Endodermal cell (in vitro differentiated cells): Measurements from ENCODE around the gene DENND1A. TPM values are rescaled to one million over a fixed set of nuclear protein-coding genes. Genes with fewer than 3 reads are reported as not detected.
A peak's percentile ranks its signal among the peaks of the same experiment; 100 is the strongest.

Experiments used
- DNase-seq: peaks from one replicate; pipeline ENCODE4 v3.0.0-alpha.2; 2017
- H3K27ac ChIP-seq: 2 replicates; pipeline ENCODE4 v1.5.1; 2013; ENCODE audit warnings: mild to moderate bottlenecking, low read depth, low read length, moderate library complexity
- H3K27me3 ChIP-seq: 2 replicates; pipeline ENCODE4 v1.6.1; 2013; ENCODE audit warnings: mild to moderate bottlenecking, low read length, moderate library complexity; ENCODE audit not compliant: insufficient read depth, control insufficient read depth, poor library complexity, severe bottlenecking
- H3K36me3 ChIP-seq: 2 replicates; pipeline ENCODE4 v1.7.0; 2013; ENCODE audit warnings: mild to moderate bottlenecking, low read length, moderate library complexity; ENCODE audit not compliant: control insufficient read depth, insufficient read depth
- H3K4me1 ChIP-seq: one replicate; pipeline ENCODE4 v1.7.0; 2013; ENCODE audit warnings: low read length; ENCODE audit not compliant: control insufficient read depth, insufficient read depth
- H3K4me3 ChIP-seq: 2 replicates; pipeline ENCODE4 v1.5.1; 2013; ENCODE audit warnings: mild to moderate bottlenecking, low read length, moderate library complexity
- H3K9ac ChIP-seq: 2 replicates; pipeline ENCODE4 v1.6.1; 2013; ENCODE audit warnings: mild to moderate bottlenecking, low read length, moderate library complexity; ENCODE audit not compliant: poor library complexity, severe bottlenecking; ENCODE audit errors: extremely low read depth
- H3K9me3 ChIP-seq: 2 replicates; pipeline ENCODE4 v1.6.1; 2013; ENCODE audit warnings: mild to moderate bottlenecking, low read length, moderate library complexity; ENCODE audit not compliant: control insufficient read depth
- H3K27ac Mint-ChIP-seq: 2 replicates; pipeline ENCODE4 v1.8.0; 2020; ENCODE audit warnings: mixed read lengths
- H3K27me3 Mint-ChIP-seq: 2 replicates; pipeline ENCODE4 v1.8.0; 2021; ENCODE audit warnings: mild to moderate bottlenecking, mixed read lengths; ENCODE audit not compliant: insufficient read depth
- H3K36me3 Mint-ChIP-seq: 2 replicates; pipeline ENCODE4 v1.8.0; 2020; ENCODE audit warnings: low read depth, mixed read lengths
- H3K4me1 Mint-ChIP-seq: 2 replicates; pipeline ENCODE4 v1.8.0; 2020; ENCODE audit warnings: mixed read lengths
- H3K4me3 Mint-ChIP-seq: 2 replicates; pipeline ENCODE4 v1.8.0; 2020; ENCODE audit warnings: mild to moderate bottlenecking, moderate library complexity, mixed read lengths
- H3K9me3 Mint-ChIP-seq: 2 replicates; pipeline ENCODE4 v1.8.0; 2020; ENCODE audit warnings: mild to moderate bottlenecking, mixed read lengths
- CTCF ChIP-seq: fragments of 200-600 bp; sonication (generic); conservative IDR thresholded peaks from 2 replicates; pipeline ENCODE4 v1.5.0; 2021; ENCODE audit warnings: antibody characterized with exemption, mild to moderate bottlenecking
- WGBS, 2 experiments: methylation state at CpG; one replicate each; pipeline versions ENCODE4 v1.1.5 to v1.1.7; 2013; ENCODE audit warnings: missing lambda C conversion rate in 2 of 2, mixed read lengths in 1 of 2; ENCODE audit not compliant: insufficient coverage in 1 of 2, insufficient read length in 1 of 2; 5-methylcytosine and 5-hydroxymethylcytosine counted together
- total RNA-seq, 2 donors: library from RNA; stranded (reverse); fragmentation: NEBNext Ultra II Directional in 1 of 2; extraction: Animal tissue kit (Norgen Biotek cat#: 25700) in 1 of 2; gene quantifications; 2 replicates in 1 of 2; 3 replicates in 1 of 2; pipeline ENCODE4 v1.2.1, GENCODE V29; 2021

Gene DENND1A
- total RNA-seq, 2 donors from 2014 or later: 29.5 to 38.4 TPM

- H3K9me3 ChIP-seq: no peaks in the 10 kb centered on the region
- H3K9ac ChIP-seq: no peak overlapping the region
- H3K4me3 ChIP-seq: no peak overlapping the region
- DNase-seq: no peak
- no peaks in the 10 kb centered on the region for H3K27me3 ChIP-seq
- Mint-ChIP-seq H3K4me1 (no peaks in the 10 kb centered on the region), H3K36me3 (no peaks in the 10 kb centered on the region), H3K27ac (no peak overlapping the region), H3K9me3 (no peaks in the 10 kb centered on the region), H3K27me3 (peaks cover 2% of the 10 kb centered on the region), H3K4me3 (no peak overlapping the region)
- WGBS, 2 experiments: 90 to 98% methylated on average over 11 to 28 of the region's 28 CpGs
- H3K36me3 ChIP-seq: no peaks in the 10 kb centered on the region
- H3K27ac ChIP-seq: no peak overlapping the region
- TF ChIP-seq CTCF: no peak
- H3K4me1 ChIP-seq: no peaks in the 10 kb centered on the region
Observed at GRCh38 chr9:123380852-123381705, 548.8 kb downstream of the DENND1A start.

DNA sequence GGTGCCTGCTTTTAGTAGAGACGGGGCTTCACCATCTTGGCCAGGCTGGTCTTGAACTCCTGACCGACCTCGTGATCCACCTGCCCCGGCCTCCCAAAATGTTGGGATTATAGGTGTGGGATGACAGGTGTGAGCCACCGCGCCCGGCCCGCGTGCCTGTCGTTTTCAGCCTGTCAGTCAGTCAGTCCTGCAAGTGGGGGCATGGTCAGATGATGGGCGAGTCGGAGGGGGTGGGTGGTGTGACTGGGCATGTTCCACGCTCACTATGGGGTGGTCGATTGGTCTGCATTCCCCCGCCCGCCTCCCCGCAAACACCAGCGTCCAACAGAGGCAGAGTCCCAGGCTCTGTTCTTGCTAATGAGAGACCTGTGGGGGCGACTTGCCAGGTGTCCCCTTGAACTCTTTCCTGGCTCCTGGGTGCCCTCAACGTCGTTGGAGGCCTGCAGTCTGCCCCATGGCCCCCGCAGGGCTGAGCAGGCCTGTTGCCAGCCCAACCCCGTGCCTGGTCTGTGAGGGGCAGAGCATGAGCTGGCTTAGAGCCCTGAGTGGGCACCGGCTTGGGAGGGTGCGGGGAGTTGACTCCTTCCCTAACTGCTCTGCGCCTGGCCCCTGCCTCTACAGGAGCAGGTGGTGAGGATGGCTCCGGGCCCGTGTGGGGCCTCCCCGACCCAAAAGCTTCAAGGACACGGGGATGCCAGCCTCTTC, 550.8 kb downstream of the DENND1A start:
- Mint-ChIP-seq H3K4me3 (no peak overlapping the region), H3K9me3 (no peaks in the 10 kb centered on the region), H3K27ac (no peak overlapping the region), H3K4me1 (peaks cover 2% of the 10 kb centered on the region), H3K27me3 (peaks cover 13% of the 10 kb centered on the region), H3K36me3 (no peaks in the 10 kb centered on the region)
- TF ChIP-seq CTCF: no peak
- H3K36me3 ChIP-seq: no peaks in the 10 kb centered on the region
- H3K27me3 ChIP-seq: peaks cover 8% of the 10 kb centered on the region
- no peaks in the 10 kb centered on the region for H3K9me3 ChIP-seq
- DNase-seq: no peak
- no peak overlapping the region for H3K9ac ChIP-seq
- 94% methylated on average over 13 to 30 of the region's 30 CpGs for WGBS, 2 experiments
- H3K27ac ChIP-seq: peak overlapping the region; percentile 21
- peaks cover 4% of the 10 kb centered on the region for H3K4me1 ChIP-seq
- H3K4me3 ChIP-seq: no peak overlapping the region

- Histone ChIP-seq H3K4me1 (peaks cover 7% of the 10 kb centered on the region), H3K9ac (no peak overlapping the region), H3K4me3 (no peak overlapping the region), H3K9me3 (no peaks in the 10 kb centered on the region), H3K36me3 (no peaks in the 10 kb centered on the region), H3K27ac (peak overlapping the region; percentile 54), H3K27me3 (peaks cover 19% of the 10 kb centered on the region)
- no peaks in the 10 kb centered on the region for H3K36me3 Mint-ChIP-seq
- no peak for TF ChIP-seq CTCF
- peaks cover 18% of the 10 kb centered on the region for H3K27me3 Mint-ChIP-seq
- no peak for DNase-seq
- peaks cover 4% of the 10 kb centered on the region for H3K4me1 Mint-ChIP-seq
- no peak overlapping the region for H3K27ac Mint-ChIP-seq
- 87 to 95% methylated on average over 6 to 10 of the region's 10 CpGs for WGBS, 2 experiments
- H3K4me3 Mint-ChIP-seq: no peak overlapping the region
- no peaks in the 10 kb centered on the region for H3K9me3 Mint-ChIP-seq
Observed at GRCh38 chr9:123378025-123378424, 551.9 kb downstream of the DENND1A start.
